HG02981 (cell line): ENCODE data around the gene EHD1.
"Not testable (repeated sequence)": the region's sequence is repeated elsewhere in the genome, so short reads cannot be mapped to it uniquely, and the experiment has no call there.

Experiments
- ATAC-seq: cut with Tn5 transposase; IDR thresholded peaks from one replicate; pipeline ENCODE4 v1.9.1; 2021; ENCODE audit warnings: mild to moderate bottlenecking, moderate library complexity; ENCODE audit not compliant: unreplicated experiment

EHD1 gene

DNA sequence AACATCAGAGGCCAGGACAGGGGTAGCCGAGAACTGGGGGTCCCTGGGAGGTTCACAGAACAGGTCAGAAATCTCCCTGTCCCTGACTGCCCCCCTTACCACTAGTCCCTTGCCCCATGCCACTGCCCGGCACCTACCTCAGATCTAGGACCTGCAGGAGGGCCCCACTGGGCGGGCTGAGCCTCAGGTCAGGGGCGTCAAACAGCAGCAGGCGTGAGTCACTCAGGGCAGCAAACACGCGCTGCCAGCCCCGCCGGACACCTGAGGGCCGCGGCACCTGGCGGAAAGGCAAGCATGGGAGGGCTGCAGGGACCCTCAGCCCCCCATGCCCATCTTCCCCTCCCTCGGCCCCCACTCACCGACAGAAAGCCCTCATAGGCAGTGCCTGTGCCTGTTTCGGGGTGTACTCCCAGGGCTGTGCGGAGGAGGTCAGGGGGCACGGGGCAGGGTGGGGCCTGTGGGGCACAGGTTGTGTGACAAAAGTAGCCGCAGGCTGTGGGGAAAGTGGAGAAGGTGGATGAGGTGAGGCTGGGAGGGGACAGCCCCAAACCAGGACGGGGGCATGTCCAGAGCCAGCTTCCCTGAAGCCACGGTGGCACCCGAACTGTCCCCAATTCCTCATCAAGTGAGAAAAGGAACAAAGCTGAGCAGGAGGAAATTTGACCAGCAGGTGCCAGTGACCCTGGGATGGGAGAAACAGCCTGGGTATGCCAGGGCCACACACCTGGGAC, 45.8 kb downstream of the EHD1 start:
- ATAC-seq: no peak

DNA sequence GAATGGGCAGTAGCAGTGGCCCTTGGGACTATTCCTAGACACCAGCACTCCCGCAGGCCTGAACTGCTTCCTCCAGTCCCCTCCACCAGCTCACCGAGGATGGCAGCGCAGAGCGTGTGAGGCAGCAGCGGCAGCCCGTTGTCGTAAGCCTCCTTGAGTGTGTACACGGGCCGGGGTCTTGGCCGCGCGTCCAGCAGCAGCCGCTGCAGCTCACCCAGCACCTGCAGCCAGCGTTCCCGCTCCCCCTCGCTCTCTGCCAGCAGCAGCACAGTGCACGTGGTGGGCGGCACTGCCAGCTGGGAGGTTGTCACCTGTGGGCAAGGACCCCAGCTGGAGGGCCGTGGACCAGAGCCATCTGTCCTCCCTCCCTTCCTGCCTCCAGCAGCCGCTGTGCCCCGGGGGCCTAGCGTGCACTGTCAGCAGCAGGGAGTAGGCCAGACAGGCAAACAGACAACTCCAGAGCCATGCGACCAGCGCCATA, 47.0 kb downstream of the EHD1 start:
- ATAC-seq: no peak

DNA sequence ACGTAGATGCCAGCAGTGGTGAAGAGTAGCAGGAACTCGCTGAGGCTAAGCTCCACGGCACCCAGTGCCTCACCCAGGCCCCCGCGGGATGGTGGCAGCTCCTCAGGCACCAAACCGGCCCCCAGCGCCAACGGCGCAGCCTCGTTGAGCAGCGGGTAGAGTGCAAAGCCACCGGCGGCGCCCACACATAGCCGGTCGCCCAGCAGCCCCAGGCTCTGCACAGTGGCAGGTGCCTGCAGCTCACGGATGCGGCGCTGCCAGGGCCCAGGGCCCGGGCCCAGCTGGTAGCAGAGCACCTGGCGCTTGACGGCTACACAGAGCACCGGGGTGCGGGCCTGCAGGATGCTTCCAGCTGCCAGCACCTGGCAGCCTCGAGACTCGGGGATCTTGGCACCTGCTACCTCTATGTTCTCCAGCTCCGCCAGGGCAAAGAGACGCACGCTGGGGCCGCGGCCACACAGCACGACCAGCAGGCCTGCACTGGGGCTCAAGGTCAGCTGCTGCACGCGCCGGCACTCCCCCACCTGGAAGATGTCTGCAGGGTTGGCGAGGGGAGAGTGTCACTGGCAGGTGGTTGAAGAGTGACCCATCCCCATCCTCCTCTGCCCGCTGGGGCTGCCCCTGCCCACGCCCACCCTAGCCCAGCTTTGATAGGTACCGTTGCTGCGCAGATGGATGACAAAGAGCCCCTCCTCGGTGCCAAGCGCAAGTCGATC, 48.7 kb downstream of the EHD1 start:
- no peak for ATAC-seq

DNA sequence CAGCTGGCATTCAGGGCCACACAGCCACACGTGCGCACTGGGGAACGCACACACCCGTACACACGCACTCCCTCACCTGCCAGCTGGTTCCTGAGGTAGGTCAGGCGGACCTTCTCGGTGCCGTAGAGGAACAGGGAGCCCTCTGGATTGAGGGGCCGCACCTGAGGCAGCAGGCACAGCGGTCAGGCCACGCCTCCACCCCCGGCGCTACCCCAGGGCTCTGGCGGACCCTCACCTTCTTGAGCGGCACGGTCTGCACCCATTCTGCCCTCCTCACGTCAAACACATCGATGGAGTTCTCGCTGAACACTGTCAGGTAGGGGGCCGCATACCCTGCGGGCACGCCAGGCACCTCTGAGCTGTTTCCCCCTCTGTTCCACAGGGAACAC, 51.0 kb downstream of the EHD1 start:
- no peak for ATAC-seq

DNA sequence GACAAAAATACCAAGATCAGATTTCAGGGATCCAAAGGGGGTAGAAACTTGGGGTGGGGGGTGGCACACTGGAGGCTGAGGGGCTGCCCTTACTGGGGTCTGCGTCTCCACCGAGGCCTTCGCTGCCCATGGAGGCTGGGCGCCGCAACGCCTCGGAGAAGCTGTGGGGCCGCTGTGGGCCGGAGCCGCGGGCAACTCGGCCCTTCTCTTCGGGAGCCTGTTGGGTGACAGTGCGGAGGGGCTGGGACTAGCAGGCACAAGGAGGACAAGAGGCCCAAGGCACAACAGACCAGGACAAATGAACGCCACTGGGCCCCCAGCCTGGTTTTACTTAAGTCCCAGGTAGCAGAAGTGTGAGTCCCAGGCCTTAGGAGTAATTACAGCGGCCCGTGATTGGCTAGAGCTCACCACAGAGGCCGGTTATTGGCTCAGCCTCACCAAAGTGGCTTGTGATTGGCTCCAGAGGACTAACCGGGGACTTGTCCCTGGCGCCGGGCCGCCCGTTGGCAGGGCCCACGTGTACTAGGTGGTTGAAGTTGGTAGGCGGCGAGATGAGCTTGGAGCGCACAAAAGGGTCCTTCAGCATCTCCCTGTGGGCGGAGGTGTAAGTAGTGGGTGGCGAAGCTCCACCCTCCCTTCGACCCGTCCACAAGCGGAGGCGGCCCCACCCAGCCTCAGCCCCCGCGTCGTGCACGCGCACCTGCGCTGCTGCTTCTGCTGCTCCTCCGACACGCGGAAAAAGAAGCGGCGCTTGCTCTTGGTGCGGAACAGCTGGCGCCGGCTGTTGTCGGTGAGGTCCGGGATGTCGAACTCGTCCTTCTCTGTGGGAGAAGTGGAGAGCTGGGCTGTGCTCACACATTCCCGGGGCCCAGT, 51.6 kb downstream of the EHD1 start:
- ATAC-seq: no peak

DNA sequence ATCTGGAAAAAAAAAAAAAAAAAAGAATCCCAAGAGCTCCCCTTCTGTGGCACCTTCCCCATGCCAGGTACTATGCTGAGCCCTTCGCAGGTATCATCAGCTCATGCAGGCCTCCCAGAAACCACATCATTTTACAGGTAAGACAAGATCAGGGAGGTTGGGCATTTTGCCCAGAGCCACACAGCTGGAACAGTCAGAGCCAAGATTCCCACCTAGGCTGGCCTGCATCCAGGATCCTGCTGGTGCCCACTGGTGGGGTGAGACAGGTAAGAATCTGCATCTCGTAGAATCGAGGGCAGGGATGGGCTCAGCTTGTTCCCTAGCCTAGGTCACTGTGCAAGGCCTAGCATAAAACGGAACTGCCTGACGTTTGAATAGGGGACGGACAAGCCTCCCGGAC, 52.4 kb downstream of the EHD1 start:
- ATAC-seq: no peak

DNA sequence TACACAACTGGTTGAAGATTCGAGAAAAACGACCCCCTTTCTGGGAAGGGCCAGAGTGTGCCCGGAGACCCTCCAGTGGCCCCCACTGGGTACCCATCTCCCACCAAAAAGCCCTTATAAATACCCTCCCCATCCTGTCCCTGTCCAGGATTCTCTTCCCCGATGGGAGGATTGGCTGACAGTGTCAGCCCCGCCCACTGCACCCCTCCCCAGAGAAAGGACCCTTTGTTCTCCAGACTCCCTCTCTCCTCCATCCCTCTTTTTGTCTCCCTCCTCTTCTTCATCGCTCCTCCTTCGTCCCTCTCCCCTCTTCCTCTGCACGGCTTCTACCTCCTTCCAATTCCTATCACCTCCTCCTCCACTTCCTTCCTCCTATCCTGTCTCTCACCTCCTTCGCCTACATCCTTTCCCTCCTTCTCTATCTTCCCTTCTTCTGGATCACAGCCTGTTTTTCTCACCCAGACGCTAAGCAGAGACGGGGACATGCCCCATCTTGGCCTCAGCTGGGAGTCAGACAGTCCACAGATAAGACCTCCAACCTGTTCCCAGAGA, 54.8 kb downstream of the EHD1 start:
- no peak for ATAC-seq

DNA sequence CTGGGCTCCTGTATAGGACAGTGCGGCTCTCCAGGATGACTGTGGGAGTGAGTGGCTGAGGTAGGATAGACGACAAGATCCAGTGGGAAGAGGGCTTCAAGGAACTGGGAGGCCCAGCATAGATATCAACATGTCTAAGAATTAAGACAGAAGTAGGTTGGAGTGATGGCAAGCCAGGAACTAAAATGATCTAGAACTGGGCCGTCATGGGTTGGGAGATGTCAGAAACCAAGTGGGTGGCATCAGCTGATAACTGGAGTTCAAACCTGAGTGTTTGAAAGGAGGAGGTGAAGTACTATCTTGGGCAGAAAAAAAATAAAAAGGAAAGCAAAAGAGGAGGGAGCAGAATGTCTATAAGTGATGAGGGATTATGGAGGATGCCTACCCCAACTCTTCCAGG, 60.9 kb downstream of the EHD1 start:
- ATAC-seq: no peak

DNA sequence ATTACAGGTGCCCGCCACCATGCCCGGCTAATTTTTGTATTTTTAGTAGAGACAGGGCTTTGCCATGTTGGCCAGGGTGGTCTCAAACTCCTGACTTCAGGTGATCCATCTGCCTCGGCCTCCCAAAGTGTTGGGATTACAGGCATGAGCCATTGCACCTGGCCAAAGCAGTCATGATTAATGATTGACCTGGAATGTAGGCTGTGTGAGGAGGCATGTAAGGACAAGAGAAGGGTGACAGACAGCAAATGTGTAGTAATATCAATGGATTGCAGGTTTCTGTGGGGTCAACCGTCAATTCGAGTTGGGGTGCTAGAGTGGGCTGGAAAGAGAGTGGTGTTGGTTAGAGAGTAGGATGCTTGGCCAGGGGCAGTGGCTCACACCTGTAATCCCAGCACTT, 63.0 kb downstream of the EHD1 start:
- ATAC-seq: not testable (repeated sequence)

DNA sequence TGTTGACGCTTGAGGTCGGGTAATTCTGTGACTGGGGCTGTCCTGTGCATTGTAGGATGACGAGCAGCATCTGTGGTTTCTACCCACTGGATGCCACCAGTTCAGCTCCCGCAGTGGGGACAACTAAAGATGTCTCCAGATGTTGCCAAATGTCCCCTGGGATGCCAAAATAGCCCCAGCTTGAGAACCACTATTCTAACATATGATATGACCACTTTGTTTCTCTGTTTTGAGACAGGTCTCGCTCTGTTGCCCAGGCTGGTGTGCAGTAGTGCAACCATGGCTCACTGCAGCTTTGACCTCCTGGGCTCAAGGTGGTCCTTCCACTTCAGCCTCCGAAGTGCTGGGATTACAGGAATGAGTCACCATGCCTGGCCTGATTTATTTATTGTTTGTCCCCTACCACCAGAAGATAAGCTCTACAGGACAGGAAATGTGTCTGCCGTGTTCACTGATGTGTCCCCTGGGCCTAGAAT, 63.7 kb downstream of the EHD1 start:
- peak; percentile 60 for ATAC-seq

DNA sequence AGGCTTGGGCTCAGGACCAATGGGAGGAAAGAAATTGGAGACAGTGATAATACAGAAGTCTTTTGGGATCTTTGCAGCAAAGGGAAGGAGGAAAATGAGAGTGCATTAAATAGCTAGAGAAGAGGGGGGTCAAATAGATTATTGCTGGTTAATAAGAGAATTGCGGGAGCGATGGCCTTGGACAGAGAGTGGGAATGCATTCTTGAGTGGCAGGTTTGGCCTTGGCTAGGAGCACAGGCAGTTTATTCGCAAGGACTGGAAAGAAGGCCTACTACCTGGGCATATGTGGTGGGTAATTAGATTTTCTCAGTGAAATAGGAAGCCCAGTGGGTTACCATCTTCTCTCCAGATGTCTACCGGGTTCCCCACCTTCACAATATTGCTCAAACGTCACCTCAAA, 64.6 kb downstream of the EHD1 start:
- ATAC-seq: no peak

DNA sequence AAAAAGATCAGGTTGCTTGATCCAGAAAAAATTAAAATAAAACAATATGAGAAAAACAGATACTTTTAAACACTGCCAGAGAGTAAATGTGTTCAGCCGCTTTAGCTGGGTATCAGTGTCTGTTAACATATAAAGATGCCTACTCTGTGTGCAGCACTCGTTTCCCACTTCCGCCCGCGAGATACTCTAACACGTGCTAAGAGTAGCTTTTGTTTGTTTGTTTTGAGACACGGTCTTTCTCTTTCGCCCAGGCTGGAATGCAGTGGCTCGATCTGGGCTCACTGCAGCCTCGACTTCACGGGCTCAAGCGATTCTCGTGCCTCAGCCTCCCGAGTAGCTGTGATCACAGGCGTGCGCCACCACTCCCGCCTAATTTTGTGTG, 67.5 kb downstream of the EHD1 start:
- ATAC-seq: peak; percentile 4

DNA sequence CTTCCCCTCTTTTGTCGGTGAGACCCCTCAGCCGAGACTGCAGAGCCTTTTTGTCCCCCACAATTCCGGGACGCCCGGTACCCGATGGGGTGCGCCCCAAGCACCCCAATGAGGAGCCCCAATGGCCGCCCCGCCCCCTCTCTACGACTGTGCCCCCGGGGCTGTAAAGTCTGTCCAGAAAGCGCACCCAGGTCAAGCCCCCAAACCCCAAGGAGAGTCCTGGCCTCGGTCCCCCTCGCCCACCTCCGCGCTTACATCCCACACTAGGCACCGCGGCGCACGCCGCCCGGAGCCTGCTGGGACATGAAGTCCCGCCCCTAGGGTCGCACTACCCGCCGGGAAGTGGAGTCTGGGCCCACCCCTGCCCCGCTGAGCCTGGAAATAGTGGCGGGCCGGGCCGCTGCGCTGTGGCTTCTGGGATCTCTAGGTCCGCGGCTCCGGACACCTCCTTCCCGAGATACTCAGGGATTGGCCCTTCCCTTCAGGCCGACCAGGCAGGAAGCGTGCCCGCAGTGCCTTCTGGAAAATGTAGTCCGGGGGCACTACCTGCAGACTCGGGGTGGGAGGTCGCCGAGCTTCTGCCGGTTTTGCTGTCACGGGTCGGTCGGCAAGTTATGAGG, 68.0 kb downstream of the EHD1 start, which contains the start of gene MEN1:
TSS of gene MEN1 (minus strand) at position 281 of the 620 bp plus-strand sequence. CDS start 442 bp downstream, outside the sequence.
- ATAC-seq: peak; percentile 47

DNA sequence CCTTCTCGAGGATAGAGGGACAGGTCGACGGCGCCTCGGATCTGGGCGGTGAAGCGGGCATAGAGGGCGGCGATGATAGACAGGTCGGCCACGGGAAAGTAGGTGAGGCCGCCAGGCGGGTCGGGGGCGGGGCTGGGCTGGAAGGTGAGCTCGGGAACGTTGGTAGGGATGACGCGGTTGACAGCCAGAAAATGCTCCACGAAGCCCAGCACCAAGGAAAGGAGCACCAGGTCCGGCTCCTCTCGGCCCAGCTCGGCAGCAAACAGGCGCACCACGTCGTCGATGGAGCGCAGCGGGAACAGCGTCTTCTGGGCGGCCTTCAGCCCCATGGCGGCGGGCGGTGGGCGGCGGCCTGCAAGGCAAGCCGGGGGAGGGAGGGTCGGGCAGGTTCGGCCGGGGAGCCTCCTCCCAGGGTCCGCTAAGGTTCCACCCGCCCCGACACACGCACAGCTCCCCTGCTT, 68.6 kb downstream of the EHD1 start:
- ATAC-seq: no peak

DNA sequence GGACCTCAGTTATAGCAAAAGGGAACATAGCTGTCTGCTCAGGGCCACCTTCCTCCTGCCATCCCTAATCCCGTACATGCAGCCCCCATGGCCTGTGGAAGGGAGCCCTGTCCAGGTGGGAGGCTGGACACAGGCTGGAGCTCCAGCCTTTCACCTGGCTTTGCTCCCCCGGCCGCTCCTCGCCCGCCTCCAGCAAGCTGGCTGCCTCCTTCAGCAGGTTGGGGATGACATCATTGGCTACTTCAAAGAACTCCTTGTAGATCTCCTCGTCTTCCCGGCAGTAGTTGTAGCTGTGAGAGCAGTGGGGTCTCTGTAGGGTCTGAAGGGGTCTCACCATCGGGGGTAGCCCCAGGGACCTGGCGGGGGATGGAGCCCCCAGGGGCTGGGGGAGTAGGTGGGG, 72.9 kb downstream of the EHD1 start:
- no peak for ATAC-seq

DNA sequence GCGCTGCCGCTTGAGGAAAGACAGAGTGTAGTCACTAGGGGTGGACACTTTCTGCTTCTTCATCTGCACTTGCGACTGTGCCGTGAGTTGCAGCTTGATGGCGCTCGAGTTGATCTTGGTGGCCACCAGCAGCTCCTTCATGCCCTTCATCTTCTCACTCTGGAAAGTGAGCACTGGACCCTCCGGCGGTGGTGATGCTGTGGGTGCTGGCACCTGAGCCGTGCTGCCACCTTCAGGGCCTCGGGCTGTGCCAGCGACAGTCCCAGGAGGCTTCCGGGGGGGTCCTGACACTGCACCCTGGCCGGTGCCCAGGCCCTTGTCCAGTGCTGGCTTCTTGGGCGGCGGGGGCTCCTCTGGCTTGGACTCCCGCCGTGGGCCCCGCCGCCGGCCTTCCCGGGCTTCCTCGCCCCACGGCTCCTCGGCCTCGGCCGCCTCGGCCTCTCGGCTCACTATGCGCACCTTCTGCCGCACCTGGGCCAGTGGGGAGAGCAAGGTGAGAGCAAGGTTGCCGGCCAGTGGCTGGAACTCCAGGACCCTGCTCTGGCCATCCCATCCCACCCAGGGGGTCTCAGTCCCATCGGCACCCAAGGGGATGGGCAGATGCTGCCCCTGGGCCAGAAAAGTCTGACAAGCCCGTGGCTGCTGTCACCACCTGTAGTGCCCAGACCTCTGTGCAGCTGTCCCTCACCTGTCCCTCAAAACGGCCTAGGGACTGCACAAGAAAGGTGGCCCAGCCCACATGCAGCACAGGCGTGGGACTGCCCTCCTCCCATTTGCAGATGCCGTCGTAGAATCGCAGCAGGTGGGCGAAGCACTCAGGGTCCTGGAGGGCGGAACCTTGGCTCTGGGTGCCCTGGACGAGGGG, 73.8 kb downstream of the EHD1 start:
- no peak for ATAC-seq

DNA sequence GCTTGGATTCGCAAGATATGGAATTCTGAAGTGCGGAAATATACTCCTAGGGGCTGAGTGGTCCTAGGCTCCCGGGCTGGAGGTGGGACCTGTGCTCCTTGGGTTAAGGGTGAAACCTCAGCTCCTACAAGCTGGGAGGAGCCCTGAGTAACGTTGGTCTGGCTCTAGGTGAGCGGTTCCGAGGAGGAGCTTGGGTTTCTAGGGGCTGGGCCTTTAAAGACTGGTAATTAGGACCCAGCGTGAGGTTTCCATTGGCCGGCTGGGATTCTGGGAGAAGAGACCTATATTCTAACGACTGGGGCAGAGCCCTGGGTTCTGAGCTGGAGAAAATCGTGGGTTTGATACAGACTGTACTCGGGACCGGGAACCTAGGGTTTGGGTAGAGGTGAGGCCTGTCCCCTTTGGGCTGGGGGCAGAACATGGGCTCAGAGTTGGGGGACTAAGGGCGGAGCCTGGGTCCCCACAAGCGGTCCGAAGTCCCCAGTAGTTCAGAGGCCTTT, 74.5 kb downstream of the EHD1 start:
- no peak for ATAC-seq

DNA sequence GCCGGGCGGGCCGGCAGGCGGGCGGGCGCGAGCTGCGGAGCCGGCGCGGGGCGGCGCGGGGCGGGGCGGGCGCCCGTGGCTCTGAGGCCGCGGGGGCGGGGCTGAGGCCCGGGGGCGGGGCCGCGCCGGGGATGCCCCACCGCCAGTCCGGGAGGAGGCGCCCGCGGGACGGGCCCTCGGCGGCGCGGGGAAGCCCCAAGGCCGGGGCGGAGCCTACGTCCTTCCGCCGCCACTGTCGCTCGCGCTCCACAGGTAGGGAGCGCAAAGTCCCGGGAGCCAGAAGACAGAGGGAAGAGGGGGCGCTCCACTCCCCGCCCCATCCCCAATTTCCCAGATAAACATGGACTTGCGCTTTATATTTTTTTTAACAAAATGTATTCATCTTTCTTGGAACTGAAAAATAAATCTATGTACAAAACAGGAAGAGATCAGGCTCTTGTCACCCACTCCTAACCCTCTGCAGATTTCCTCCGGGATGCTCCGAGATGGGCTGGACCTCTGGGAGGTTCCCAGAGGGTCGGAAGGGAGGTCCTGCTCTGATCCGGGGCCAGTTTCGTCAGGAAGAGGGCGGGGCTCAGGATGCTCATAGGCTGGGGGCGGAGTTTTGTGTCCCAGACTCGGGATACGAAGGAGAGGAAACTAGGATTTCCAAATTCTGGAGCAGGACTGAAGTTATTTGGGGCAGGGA, 75.1 kb downstream of the EHD1 start, which contains the start of gene MAP4K2:
TSS of gene MAP4K2 (minus strand) at position 57 of the 688 bp plus-strand sequence. CDS start 65 bp downstream, outside the sequence.
- peak; percentile 53 for ATAC-seq
